HepG2 (cell line): ENCODE data around the gene SMIM45.
A peak's percentile ranks its signal among the peaks of the same experiment; 100 is the strongest.

ENCODE experiments used
- ARID2 ChIP-seq: sonication (generic); formaldehyde crosslinking; IDR thresholded peaks from 2 replicates; pipeline ENCODE4 v1.8.1; 2022; ENCODE audit warnings: mild to moderate bottlenecking, missing genetic modification reagents, borderline replicate concordance
- ATAD3A ChIP-seq: sonication (generic); formaldehyde crosslinking; IDR thresholded peaks from 2 replicates; pipeline ENCODE4 v1.4.0; 2020; ENCODE audit warnings: missing genetic modification reagents
- FOXP1 ChIP-seq, 2 experiments: fragments of 450-650 bp in 1 of 2; IDR thresholded peaks; 2 replicates each; pipeline ENCODE4 v1.6.1; 2017 to 2018; ENCODE audit warnings: antibody characterized with exemption in 1 of 2
- GZF1 ChIP-seq: sonication (generic); formaldehyde crosslinking; IDR thresholded peaks from 2 replicates; pipeline ENCODE4 v1.5.1; 2020; ENCODE audit warnings: mild to moderate bottlenecking, missing genetic modification reagents
- HNF4A ChIP-seq: sonication (generic); formaldehyde crosslinking; IDR thresholded peaks from 2 replicates; pipeline ENCODE4 v1.4.0; 2020; ENCODE audit warnings: missing genetic modification reagents
- IRF2 ChIP-seq: IDR thresholded peaks from 2 replicates; pipeline ENCODE4 v1.6.1; 2018; ENCODE audit warnings: missing genetic modification reagents, missing compliant biosample characterization
- JUN ChIP-seq: sonication (generic); formaldehyde crosslinking; IDR thresholded peaks from 2 replicates; pipeline ENCODE4 v1.4.0; 2020; ENCODE audit warnings: mild to moderate bottlenecking, missing genetic modification reagents
- MAFF ChIP-seq: IDR thresholded peaks from 2 replicates; pipeline ENCODE4 v1.6.1; 2011; ENCODE audit warnings: low read depth, low read length, improper control_type of control experiment
- NR0B2 ChIP-seq: sonication (generic); formaldehyde crosslinking; IDR thresholded peaks from 2 replicates; pipeline ENCODE4 v1.4.0; 2020; ENCODE audit warnings: mild to moderate bottlenecking, missing genetic modification reagents
- SAP130 ChIP-seq: IDR thresholded peaks from 2 replicates; pipeline ENCODE4 v1.6.1; 2016; ENCODE audit warnings: low read depth
- SETDB1 ChIP-seq: sonication (generic); formaldehyde crosslinking; IDR thresholded peaks from 2 replicates; pipeline ENCODE4 v1.5.1; 2020; ENCODE audit warnings: missing genetic modification reagents, mild to moderate bottlenecking, borderline replicate concordance
- ZBTB49 ChIP-seq: sonication (generic); formaldehyde crosslinking; IDR thresholded peaks from 2 replicates; pipeline ENCODE4 v1.4.0; 2020; ENCODE audit warnings: missing genetic modification reagents, borderline replicate concordance
- ZNF18 ChIP-seq: sonication (generic); formaldehyde crosslinking; IDR thresholded peaks from 2 replicates; pipeline ENCODE4 v1.8.0; 2022; ENCODE audit warnings: mild to moderate bottlenecking, missing genetic modification reagents; ENCODE audit not compliant: insufficient replicate concordance
- ZNF318 ChIP-seq: sonication (generic); formaldehyde crosslinking; IDR thresholded peaks from 2 replicates; pipeline ENCODE4 v1.4.0; 2020; ENCODE audit warnings: mild to moderate bottlenecking, missing genetic modification reagents
- ZNF577 ChIP-seq: sonication (generic); formaldehyde crosslinking; IDR thresholded peaks from 2 replicates; pipeline ENCODE4 v1.4.0; 2020; ENCODE audit warnings: mild to moderate bottlenecking, low read depth, missing genetic modification reagents, borderline replicate concordance
- ZNF660 ChIP-seq: sonication (generic); formaldehyde crosslinking; IDR thresholded peaks from 2 replicates; pipeline ENCODE4 v1.5.1; 2020; ENCODE audit warnings: mild to moderate bottlenecking, low read depth, missing genetic modification reagents, borderline replicate concordance

SMIM45 gene

GRCh38 chr22:41946629-41947423 lies 5.1 kb upstream of the SMIM45 start, which contains the start of gene CENPM (continued):
- TF ChIP-seq ZNF577 (CRISPR knock-in tag) (0 out of 2 replicates have a peak, but pooled peaks have one; percentile 71), IRF2 (CRISPR knock-in tag) (peak; percentile 28; the same call in 1 of the 2 replicates), NR0B2 (CRISPR knock-in tag) (no peak; the same call in 1 of the 2 replicates), HNF4A (CRISPR knock-in tag) (no peak; the same call in 1 of the 2 replicates), ZNF318 (CRISPR knock-in tag) (no peak; the same call in 1 of the 2 replicates), MAFF (no peak), FOXP1 (IDR thresholded peaks at IDR 0.05) (no peak), FOXP1 (CRISPR knock-in tag; IDR thresholded peaks at IDR 0.05) (no peak), GZF1 (CRISPR knock-in tag) (0 out of 2 replicates have a peak, but pooled peaks have one; percentile 62), ZNF660 (no peak), ATAD3A (CRISPR knock-in tag) (no peak), SAP130 (CRISPR knock-in tag) (peak; percentile 99), ARID2 (peak; percentile 69; the same call in 1 of the 2 replicates), SETDB1 (CRISPR knock-in tag) (no peak), ZBTB49 (CRISPR knock-in tag) (no peak), JUN (CRISPR knock-in tag) (0 out of 2 replicates have a peak, but pooled peaks have one; percentile 82), ZNF18 (CRISPR knock-in tag) (peak; percentile 29)
